Astrocyte (in vitro differentiated cells and primary cell): Measurements from ENCODE around the gene TNFRSF4. TPM values are rescaled to one million over a fixed set of nuclear protein-coding genes. Genes with fewer than 3 reads are reported as not detected.

Experiments used
- DNase-seq: peaks from one replicate; pipeline ENCODE4 v3.0.0-alpha.2; 2010; ENCODE audit warnings: low read depth
- FAIRE-seq: peaks from 2 replicates; lab custom pipeline; 2011; peaks lifted over from hg19 to GRCh38; lab: Jason Lieb, UNC
- H2AFZ ChIP-seq: 2 replicates; pipeline ENCODE4 v1.6.0; 2012; ENCODE audit warnings: low read depth, low read length, inconsistent platforms
- H3K27ac ChIP-seq: 2 replicates; pipeline ENCODE4 v1.5.1; 2011; ENCODE audit warnings: low read depth, low read length, inconsistent platforms
- H3K27me3 ChIP-seq: 2 replicates; pipeline ENCODE4 v1.6.0; 2011; ENCODE audit warnings: low read length, inconsistent platforms; ENCODE audit not compliant: insufficient read depth
- H3K36me3 ChIP-seq: 2 replicates; pipeline ENCODE4 v1.5.1; 2011; ENCODE audit warnings: low read length, inconsistent platforms; ENCODE audit not compliant: insufficient read depth
- H3K4me1 ChIP-seq: 2 replicates; pipeline ENCODE4 v1.5.1; 2011; ENCODE audit warnings: low read length, inconsistent platforms; ENCODE audit not compliant: insufficient read depth
- H3K4me2 ChIP-seq: 2 replicates; pipeline ENCODE4 v1.6.0; 2012; ENCODE audit warnings: low read length, inconsistent platforms
- H3K4me3 ChIP-seq: 2 replicates; pipeline ENCODE4 v1.5.1; 2011; ENCODE audit warnings: low read depth, mild to moderate bottlenecking, low read length, inconsistent platforms; ENCODE audit not compliant: insufficient read depth
- H3K79me2 ChIP-seq: 2 replicates; pipeline ENCODE4 v1.6.0; 2012; ENCODE audit warnings: mild to moderate bottlenecking, low read length, inconsistent platforms; ENCODE audit not compliant: insufficient read depth
- H3K9ac ChIP-seq: 2 replicates; pipeline ENCODE4 v1.6.0; 2012; ENCODE audit warnings: mild to moderate bottlenecking, low read length, inconsistent platforms
- H3K9me3 ChIP-seq: 2 replicates; pipeline ENCODE4 v1.5.1; 2012; ENCODE audit warnings: low read depth, mild to moderate bottlenecking, low read length, inconsistent platforms; ENCODE audit not compliant: insufficient read depth
- H4K20me1 ChIP-seq: 2 replicates; pipeline ENCODE4 v1.6.0; 2012; ENCODE audit warnings: low read length, inconsistent platforms; ENCODE audit not compliant: insufficient read depth
- H3K27ac Mint-ChIP-seq: one replicate; pipeline ENCODE4 v1.8.0; 2021; ENCODE audit warnings: mild to moderate bottlenecking, mixed read lengths; ENCODE audit not compliant: unreplicated experiment
- H3K27me3 Mint-ChIP-seq: one replicate; pipeline ENCODE4 v1.8.0; 2021; ENCODE audit warnings: low read depth, mixed read lengths; ENCODE audit not compliant: unreplicated experiment
- H3K36me3 Mint-ChIP-seq: one replicate; pipeline ENCODE4 v1.8.0; 2021; ENCODE audit warnings: low read depth, mixed read lengths; ENCODE audit not compliant: unreplicated experiment
- H3K4me1 Mint-ChIP-seq: one replicate; pipeline ENCODE4 v1.8.0; 2021; ENCODE audit warnings: low read depth, mixed read lengths; ENCODE audit not compliant: unreplicated experiment
- H3K4me3 Mint-ChIP-seq: one replicate; pipeline ENCODE4 v1.8.0; 2021; ENCODE audit warnings: mild to moderate bottlenecking, moderate library complexity, mixed read lengths; ENCODE audit not compliant: unreplicated experiment
- H3K9me3 Mint-ChIP-seq: one replicate; pipeline ENCODE4 v1.8.0; 2021; ENCODE audit warnings: mild to moderate bottlenecking, mixed read lengths; ENCODE audit not compliant: unreplicated experiment
- CTCF ChIP-seq: IDR thresholded peaks from 2 replicates; pipeline ENCODE4 v1.5.1; 2011; ENCODE audit warnings: low read depth, mild to moderate bottlenecking, inconsistent platforms, low read length, moderate library complexity; ENCODE audit not compliant: insufficient read depth
- EZH2 ChIP-seq: IDR thresholded peaks from 2 replicates; pipeline ENCODE4 v1.6.1; 2012; ENCODE audit warnings: mild to moderate bottlenecking, low read length, inconsistent platforms; ENCODE audit not compliant: insufficient read depth
- total RNA-seq: library from RNA; stranded (reverse); gene quantifications from 2 replicates; pipeline ENCODE4 v1.2.1, GENCODE V29; 2021

TNFRSF4 gene
- total RNA-seq, 1 donor from 2014 or later = 0.41 TPM

- peaks cover 3% of the 10 kb centered on the region for H3K27me3 ChIP-seq
Measured at GRCh38 chr1:1164701-1165451, 49.1 kb downstream of the TNFRSF4 start.

GRCh38 chr1:1164361-1164700, 49.6 kb downstream of the TNFRSF4 start:
- H3K4me3 Mint-ChIP-seq = no peak overlapping the region

More at GRCh38 chr1:1164701-1165451, 49.1 kb downstream of the TNFRSF4 start:
- Histone ChIP-seq H3K36me3 (no peaks in the 10 kb centered on the region), H3K79me2 (no peaks in the 10 kb centered on the region), H3K9me3 (no peaks in the 10 kb centered on the region), H3K9ac (no peak overlapping the region), H3K4me2 (no peak overlapping the region), H3K4me3 (no peak overlapping the region), H2AFZ (no peak overlapping the region), H3K4me1 (no peaks in the 10 kb centered on the region), H4K20me1 (no peaks in the 10 kb centered on the region), H3K27ac (no peak overlapping the region)
- H3K9me3 Mint-ChIP-seq = no peaks in the 10 kb centered on the region
- no peak for TF ChIP-seq CTCF
- TF ChIP-seq EZH2 = no peak
- no peak overlapping the region for H3K4me3 Mint-ChIP-seq
- DNase-seq = no peak
- H3K27ac Mint-ChIP-seq = no peak overlapping the region
- FAIRE-seq = no peak
- peaks cover 3% of the 10 kb centered on the region for H3K4me1 Mint-ChIP-seq
- H3K27me3 Mint-ChIP-seq = peaks cover 8% of the 10 kb centered on the region
- H3K36me3 Mint-ChIP-seq = no peaks in the 10 kb centered on the region

More at GRCh38 chr1:1164361-1164700, 49.6 kb downstream of the TNFRSF4 start:
- H3K79me2 ChIP-seq = no peaks in the 10 kb centered on the region
- no peaks in the 10 kb centered on the region for H3K9me3 ChIP-seq
- Mint-ChIP-seq H3K9me3 (no peaks in the 10 kb centered on the region), H3K27ac (no peak overlapping the region), H3K36me3 (no peaks in the 10 kb centered on the region), H3K27me3 (peaks cover 8% of the 10 kb centered on the region), H3K4me1 (peaks cover 2% of the 10 kb centered on the region)
- H3K27me3 ChIP-seq = peaks cover 3% of the 10 kb centered on the region
- TF ChIP-seq EZH2 (no peak), CTCF (no peak)
- no peak overlapping the region for H3K4me3 ChIP-seq
- no peak overlapping the region for H3K27ac ChIP-seq
- DNase-seq = no peak
- H3K4me2 ChIP-seq = no peak overlapping the region
- H3K9ac ChIP-seq = no peak overlapping the region
- no peaks in the 10 kb centered on the region for H4K20me1 ChIP-seq
- no peak for FAIRE-seq
- no peak overlapping the region for H2AFZ ChIP-seq
- no peaks in the 10 kb centered on the region for H3K36me3 ChIP-seq
- H3K4me1 ChIP-seq = no peaks in the 10 kb centered on the region
